Measurements from ENCODE around the gene ZNRF1.

ZNRF1 gene

DNA sequence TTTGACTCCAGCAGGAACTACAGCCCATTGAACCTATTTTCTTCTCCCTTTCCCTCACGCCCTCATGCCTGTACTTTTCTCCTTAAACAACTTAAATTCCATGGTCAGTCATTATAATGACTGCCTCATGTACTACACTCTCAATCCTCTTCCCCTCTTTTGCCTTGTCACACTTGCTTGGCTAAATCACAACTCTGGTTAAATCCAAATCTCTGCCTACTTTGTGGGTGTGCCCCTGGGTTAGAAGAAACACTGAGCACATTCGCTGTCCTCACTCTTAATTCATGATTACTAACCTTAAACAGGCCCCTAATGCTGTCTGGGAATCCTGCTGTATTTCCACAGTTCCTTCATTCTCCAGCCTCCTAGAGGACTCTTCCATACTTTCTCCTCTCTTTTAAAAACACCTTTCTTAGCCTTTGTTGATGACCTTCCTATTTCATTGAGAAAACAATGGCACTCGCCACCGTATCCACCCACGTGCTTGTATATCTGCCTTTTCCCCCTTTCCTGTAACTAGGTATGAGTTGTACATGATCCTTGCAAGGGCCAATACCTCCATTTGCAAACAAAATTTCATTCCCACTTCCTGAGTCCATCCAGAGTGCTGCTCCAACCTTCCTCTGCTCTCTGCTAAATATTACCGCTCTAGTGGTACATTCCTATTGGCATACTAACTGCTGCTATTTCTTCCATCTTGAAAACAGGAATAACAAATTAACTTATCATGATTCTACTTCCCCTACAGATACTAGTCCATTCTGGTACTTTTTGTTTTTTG is 28.9 kb downstream of the ZNRF1 start:
- no peak for DNase-seq (ENCODE audit: low read depth in 2 of 2)

DNA sequence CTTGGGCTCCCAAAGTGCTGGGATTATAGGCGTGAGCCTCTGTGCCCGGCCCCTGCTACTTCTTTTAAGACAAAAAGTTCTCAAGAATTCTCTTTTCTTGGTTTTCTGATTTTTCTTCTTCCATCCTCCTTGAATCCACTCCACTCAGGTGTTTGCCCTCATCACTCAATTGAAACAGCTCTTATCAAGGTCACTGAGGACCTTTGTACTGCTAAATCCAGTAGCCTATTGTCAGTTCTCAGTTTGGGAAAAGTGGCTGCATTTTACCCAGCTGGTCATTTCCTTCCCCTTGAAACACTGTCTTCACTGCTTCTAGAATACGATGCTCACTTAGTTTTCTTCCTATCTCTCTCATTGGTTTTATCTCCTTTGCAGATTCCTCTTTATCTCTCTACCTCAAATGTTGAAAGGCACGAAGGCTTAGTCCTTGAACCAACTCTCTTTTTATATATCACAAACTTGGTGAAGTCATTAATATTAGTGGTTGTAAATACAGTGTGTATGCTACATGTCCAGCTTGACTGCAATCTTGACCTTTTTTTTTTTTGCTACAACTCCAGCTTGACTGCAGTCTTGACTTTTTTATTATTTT is 29.8 kb downstream of the ZNRF1 start:
- DNase-seq (ENCODE audit: low read depth in 2 of 2) = no peak

GRCh38 chr16:75029854-75030253 is 31.0 kb downstream of the ZNRF1 start:
- no peak for DNase-seq (ENCODE audit: low read depth in 2 of 2)

- DNase-seq (ENCODE audit: low read depth in 2 of 2) = no peak
Measured at GRCh38 chr16:75032655-75033054, 33.8 kb downstream of the ZNRF1 start.

GRCh38 chr16:75035410-75035968 is 36.7 kb downstream of the ZNRF1 start:
- DNase-seq (ENCODE audit: low read depth in 2 of 2) = no peak

DNA sequence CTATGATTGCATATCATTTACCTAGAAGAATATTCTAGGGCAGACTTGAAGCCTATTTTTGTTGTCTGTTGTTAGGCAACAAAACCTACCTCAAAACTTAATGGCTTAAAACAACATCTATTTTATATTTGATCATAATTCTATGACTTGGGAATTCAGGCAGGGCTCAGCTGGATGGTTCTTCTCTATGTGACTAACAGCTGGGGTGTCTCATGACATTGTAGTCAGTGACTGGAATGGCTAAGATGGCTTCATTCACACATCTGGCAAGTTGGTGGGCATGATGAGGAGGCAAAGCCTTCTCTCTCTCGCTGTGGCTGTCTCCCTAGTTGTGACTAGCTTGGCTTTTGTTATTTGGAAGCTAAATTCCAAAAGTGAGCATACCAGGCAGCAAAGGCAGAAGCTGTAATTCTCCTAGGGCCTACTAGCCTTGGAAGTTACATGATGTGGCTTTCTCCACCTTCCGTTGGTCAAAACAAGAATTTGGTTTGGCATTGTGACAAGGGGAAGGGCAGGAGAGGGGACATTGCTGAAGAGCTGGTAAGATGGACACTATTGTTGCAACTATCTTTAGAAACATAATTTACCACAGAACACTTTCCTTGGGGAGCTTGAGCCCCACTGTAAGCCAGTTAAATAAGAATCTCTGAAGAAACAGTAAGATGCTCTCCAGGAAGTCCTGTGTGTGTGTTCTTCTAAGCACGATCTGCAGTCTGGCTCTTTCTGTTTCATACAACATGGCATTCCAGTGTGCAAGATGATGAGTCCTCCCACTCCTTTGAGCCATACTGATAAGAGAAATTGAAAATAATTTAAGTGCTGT is 39.4 kb downstream of the ZNRF1 start:
- DNase-seq (ENCODE audit: low read depth in 2 of 2) = no peak

DNA sequence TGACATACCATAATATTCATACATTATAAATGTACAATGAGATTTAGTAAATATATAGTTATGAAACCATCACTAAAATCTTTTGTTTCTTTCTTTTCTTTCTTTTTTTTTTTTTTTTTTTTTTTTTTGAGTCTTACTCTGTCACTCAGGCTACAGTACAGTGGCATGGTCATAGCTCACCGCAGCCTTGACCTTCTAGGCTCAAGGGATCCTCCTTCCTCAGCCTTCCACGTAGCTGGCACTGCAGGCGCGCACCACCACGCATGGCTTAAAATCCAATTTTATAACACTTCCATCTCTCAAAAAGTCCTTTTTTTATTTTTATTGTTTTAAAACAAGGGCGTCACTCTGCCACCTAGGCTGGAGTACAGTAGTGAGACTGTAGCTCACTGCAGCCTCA is 41.1 kb downstream of the ZNRF1 start:
- no peak for DNase-seq (ENCODE audit: low read depth in 2 of 2)

DNA sequence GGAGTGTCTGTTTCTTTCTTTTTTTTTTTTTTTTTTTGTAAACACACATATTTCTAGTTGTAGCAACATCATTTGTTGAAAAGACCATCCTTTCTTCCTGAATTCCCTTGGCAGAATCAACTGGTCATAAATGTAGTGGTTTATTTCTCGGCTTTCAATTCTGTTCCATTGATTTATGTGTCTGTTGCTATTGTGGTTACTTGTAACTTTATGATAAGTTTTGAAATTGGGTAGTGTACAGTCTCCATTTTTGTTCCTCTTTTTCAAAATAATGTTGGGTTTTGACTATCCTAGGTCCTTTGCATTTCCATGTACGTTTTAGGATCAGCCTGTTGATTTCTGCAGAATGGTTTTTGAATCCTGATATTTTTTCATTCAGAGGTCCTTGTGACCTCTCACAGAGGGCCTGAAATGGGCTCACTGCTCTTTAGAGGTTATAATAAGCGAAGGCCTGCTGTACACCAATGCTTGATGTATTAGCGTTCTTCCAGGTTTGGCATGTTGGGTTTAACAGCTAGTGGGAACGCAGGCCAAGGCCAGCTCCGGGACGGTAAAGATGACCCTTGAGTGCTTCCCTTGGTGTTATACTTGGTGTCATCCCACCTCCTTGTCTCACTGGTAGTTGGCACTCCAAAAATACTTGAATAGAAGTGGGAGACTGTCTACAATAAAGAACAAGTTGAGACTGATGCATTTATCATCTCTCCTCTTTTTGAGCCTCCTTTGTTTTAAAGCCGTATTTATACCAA is 43.8 kb downstream of the ZNRF1 start:
- no peak for DNase-seq (ENCODE audit: low read depth in 2 of 2)

DNA sequence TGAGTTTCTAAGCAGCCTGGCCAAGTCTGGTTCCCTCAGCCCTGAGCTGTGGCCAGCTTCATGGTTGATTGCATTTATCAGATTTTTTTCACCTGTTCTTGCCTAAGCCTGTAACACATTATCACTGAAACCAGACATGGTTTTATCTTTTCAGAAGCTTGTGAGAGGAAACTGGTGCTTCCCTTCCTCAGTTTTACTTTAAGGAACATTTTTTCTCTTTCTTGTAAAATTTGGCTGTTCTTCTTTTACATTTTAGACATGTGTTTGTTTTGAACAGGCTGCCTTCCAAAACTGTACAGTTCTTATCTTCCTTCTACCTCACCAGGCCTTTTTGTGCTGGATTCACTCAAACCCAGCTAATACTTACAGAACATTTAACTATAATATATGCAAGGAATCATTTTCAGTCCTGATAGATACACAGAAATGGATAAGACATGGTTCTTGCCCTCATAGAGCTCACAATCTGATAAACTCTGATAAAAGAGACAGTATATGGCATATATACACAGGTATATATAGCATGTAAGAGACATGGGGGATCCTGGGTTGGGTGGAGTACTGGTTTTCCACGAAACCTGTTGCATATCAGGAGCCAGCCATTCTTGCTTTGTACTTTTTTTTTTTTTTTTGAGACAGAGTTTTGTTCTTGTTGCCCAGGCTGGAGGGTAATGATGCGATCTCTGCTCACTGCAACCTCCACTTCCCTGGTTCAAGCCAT is 44.5 kb downstream of the ZNRF1 start:
- no peak for DNase-seq (ENCODE audit: low read depth in 2 of 2)

DNA sequence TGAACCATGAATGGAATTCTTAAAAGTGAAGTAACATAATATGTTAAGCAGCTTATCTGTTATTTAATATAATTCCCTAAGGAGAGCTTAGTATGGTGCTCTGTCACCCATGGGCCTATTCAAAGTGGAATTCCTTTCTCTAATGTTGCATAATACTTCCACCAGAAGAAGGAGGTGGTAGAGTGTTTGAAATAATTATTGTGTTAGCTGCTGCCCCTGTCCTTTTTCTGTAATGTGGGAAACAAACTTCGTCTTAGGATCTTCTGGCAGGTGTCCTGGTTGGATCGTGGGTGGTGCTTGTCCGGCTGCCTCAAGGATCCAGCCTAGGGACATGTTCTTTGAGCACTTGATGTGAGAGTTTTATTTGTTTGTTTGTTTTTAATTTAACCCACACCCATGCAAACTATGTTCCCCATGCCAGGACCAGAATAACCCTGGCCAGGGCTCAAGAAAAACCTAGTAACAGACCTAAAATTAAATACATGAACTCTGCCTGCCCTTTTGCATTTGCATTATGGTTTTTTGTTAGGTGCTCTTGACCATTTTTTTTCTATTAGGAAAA is 46.1 kb downstream of the ZNRF1 start:
- no peak for DNase-seq (ENCODE audit: low read depth in 2 of 2)

DNA sequence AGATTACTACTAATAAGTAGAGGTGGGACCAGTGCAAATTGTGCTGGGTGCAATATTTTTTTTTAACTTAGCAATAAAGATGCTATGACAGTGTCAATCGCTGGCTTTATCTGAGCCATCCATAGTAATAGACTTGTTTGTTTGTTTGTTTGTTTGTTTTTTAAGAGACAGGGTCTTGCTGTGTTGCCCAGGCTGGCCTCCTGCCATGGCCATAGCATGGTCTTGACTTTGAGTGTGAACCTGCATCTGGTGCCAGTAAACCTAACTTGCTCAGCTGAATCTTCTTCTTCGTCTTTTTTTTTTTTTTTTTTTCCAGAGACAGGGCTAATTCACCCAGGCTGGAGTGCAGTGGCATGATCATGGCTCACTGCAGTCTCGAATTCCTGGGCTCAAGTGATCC is 46.6 kb downstream of the ZNRF1 start:
- no peak for DNase-seq (ENCODE audit: low read depth in 2 of 2)

DNA sequence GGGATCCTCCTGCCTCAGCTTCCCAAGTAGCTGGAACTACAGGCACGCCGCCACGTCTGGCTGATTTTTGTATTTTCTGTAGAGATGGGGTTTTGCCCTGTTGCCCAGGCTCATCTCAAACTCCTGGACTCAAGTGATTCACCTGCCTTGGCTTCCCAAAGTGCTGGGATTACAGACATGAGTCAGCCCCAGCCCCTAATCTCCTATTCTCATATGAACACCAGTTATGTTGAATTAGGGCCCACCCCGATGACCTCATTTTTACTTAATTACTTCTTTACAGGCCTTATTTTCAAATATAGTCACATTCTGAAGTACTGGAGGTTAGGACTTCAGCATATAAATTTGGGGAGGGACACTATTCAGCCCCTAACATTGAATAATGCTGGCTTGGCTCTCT is 49.2 kb downstream of the ZNRF1 start:
- DNase-seq (ENCODE audit: low read depth in 2 of 2) = no peak

DNA sequence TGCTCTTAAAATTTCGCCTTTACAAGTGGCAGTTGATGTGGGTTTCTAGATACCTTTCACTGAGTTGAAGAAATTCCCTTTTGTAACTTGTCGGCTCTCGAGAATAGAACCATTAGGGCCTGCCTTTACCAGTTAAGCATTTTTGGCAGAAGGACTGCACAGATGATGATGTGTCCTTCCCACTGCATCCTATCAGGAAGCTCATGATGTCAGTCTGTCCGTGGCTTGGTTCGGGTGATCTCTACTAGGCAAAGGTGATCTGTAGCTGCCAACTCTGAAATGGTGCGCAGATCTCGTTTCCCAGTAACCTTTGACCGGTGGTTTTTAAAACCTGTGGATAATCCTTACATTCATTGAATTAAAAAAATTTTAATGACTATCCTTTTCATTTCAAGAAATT is 49.7 kb downstream of the ZNRF1 start:
- no peak for DNase-seq (ENCODE audit: low read depth in 2 of 2)

GRCh38 chr16:75052481-75053202 is 53.8 kb downstream of the ZNRF1 start:
- DNase-seq (ENCODE audit: low read depth in 2 of 2) = no peak

DNA sequence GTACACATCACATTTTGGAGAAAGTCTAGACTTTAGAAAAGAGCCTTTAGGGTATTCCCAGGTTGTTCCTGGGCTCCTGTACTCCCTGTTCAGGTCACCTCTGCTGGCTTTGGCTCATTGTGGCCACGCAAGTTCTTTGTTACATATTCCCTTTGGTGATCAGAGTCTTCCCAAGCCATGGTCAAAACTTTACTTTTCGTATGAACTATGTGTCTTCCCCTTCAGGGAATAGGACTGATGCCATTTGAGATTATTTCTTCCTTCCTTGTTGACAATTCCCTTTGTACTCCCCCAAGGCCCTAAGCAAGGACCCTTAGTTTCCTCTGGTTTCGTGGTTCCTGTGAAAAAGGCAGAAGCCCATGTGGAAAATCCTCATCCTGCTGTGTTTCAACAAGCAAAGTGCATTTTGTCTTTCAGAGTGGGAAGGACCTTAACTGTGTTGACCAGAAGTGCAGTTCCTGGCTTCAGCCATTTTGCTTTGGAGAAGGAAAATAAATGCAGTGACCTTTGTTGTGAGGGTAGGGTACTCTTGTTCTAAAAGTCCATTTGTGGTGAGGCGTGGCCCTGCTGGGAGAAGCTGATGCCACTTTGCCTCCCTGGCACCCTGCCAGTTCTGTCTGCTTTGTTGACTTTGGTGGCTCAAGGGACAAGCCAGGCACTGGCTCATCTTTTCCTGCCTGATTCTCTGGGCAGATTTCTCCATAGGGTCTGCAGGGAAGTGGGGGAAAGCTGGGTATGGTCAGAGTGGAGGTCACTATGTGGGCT is 55.1 kb downstream of the ZNRF1 start:
- no peak for DNase-seq (ENCODE audit: low read depth in 2 of 2)

GRCh38 chr16:75054556-75054947 is 55.7 kb downstream of the ZNRF1 start:
- no peak for DNase-seq (ENCODE audit: low read depth in 2 of 2)

GRCh38 chr16:75058806-75059205 is 60.0 kb downstream of the ZNRF1 start:
- no peak for DNase-seq (ENCODE audit: low read depth in 2 of 2)

GRCh38 chr16:75059411-75059810 is 60.6 kb downstream of the ZNRF1 start:
- no peak for DNase-seq (ENCODE audit: low read depth in 2 of 2)

DNA sequence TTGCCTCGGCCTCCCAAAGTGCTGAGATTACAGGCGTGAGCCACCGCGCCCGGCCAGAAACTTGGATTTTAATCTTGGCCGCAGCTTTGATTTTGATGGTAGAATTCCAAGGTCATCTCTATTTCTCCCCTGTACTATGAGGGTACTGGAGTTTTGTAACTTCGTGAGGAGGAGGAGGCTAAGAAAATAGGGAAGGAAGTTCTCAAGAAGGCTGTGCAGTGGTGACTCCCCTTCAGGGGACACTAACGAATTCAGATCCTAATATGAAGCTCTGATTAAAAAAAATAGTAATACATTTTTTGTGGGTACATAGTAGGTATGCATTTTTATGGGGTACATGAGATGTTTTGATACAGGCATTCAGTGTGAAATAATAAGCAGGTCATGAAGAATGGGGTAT is 61.9 kb downstream of the ZNRF1 start:
- DNase-seq (ENCODE audit: low read depth in 2 of 2) = no peak

All from stimulated activated CD8-positive, alpha-beta memory T cell treated with anti-CD3 and anti-CD28 coated beads, Interleukin-15, amount 100 ng/mL, for 4 hours (primary cell).